Activated T-helper 17 cell treated with anti-CD3 and anti-CD28 coated beads, Interleukin-2, amount 50 U/mL, for 72 hours (primary cell): ENCODE data around the gene CNN3. TPM values are rescaled to one million over a fixed set of nuclear protein-coding genes. Genes with fewer than 3 reads are reported as not detected.

Source experiments
- ATAC-seq: fragments of 150-1000 bp; cut with Tn5 transposase; replicated peaks from 2 replicates; pipeline ENCODE4 v1.10.0; 2021; ENCODE audit warnings: mild to moderate bottlenecking, moderate library complexity
- H3K27ac Mint-ChIP-seq: one replicate; pipeline ENCODE4 v1.8.0; 2022; ENCODE audit warnings: mixed read lengths
- H3K27me3 Mint-ChIP-seq: one replicate; pipeline ENCODE4 v1.8.0; 2022; ENCODE audit warnings: mixed read lengths
- H3K36me3 Mint-ChIP-seq: one replicate; pipeline ENCODE4 v1.8.0; 2022; ENCODE audit warnings: low read depth, mild to moderate bottlenecking, mixed read lengths
- H3K4me1 Mint-ChIP-seq: one replicate; pipeline ENCODE4 v1.8.0; 2022; ENCODE audit warnings: mixed read lengths
- H3K4me3 Mint-ChIP-seq: one replicate; pipeline ENCODE4 v1.8.0; 2022; ENCODE audit warnings: mild to moderate bottlenecking, mixed read lengths
- H3K9me3 Mint-ChIP-seq: one replicate; pipeline ENCODE4 v1.8.0; 2022; ENCODE audit warnings: mixed read lengths
- total RNA-seq, 2 donors: library from RNA; stranded (reverse); gene quantifications; one replicate each; pipeline ENCODE4 v1.2.3, GENCODE V29; 2022

Gene CNN3
- total RNA-seq, 2 donors from 2014 or later, result 0.24 to 0.93 TPM

GRCh38 chr1:94873520-94874351 is 53.2 kb downstream of the CNN3 start:
- peaks cover 9% of the 10 kb centered on the region for H3K27me3 Mint-ChIP-seq
- H3K4me1 Mint-ChIP-seq, result no peaks in the 10 kb centered on the region
- ATAC-seq, result no peak
- H3K9me3 Mint-ChIP-seq, result no peaks in the 10 kb centered on the region
- no peak overlapping the region for H3K27ac Mint-ChIP-seq
- no peaks in the 10 kb centered on the region for H3K36me3 Mint-ChIP-seq
- H3K4me3 Mint-ChIP-seq, result no peak overlapping the region

- Mint-ChIP-seq H3K4me1 (no peaks in the 10 kb centered on the region), H3K27ac (no peak overlapping the region), H3K27me3 (peaks cover 9% of the 10 kb centered on the region), H3K36me3 (no peaks in the 10 kb centered on the region), H3K9me3 (no peaks in the 10 kb centered on the region), H3K4me3 (no peak overlapping the region)
- ATAC-seq, result no peak
Measured at GRCh38 chr1:94872771-94873495, 54.0 kb downstream of the CNN3 start.

GRCh38 chr1:94871031-94871430 is 55.9 kb downstream of the CNN3 start:
- H3K4me3 Mint-ChIP-seq, result no peak overlapping the region
- peaks cover 5% of the 10 kb centered on the region for H3K27me3 Mint-ChIP-seq
- no peaks in the 10 kb centered on the region for H3K36me3 Mint-ChIP-seq
- no peaks in the 10 kb centered on the region for H3K9me3 Mint-ChIP-seq
- no peaks in the 10 kb centered on the region for H3K4me1 Mint-ChIP-seq
- H3K27ac Mint-ChIP-seq, result no peak overlapping the region
- no peak for ATAC-seq

GRCh38 chr1:94866164-94866807 is 60.6 kb downstream of the CNN3 start:
- no peaks in the 10 kb centered on the region for H3K9me3 Mint-ChIP-seq
- no peaks in the 10 kb centered on the region for H3K36me3 Mint-ChIP-seq
- no peak for ATAC-seq
- H3K27me3 Mint-ChIP-seq, result no peaks in the 10 kb centered on the region
- H3K4me1 Mint-ChIP-seq, result no peaks in the 10 kb centered on the region
- no peak overlapping the region for H3K27ac Mint-ChIP-seq
- no peak overlapping the region for H3K4me3 Mint-ChIP-seq

- no peaks in the 10 kb centered on the region for H3K4me1 Mint-ChIP-seq
- H3K9me3 Mint-ChIP-seq, result no peaks in the 10 kb centered on the region
- H3K27me3 Mint-ChIP-seq, result no peaks in the 10 kb centered on the region
- no peak overlapping the region for H3K4me3 Mint-ChIP-seq
- H3K36me3 Mint-ChIP-seq, result no peaks in the 10 kb centered on the region
- ATAC-seq, result no peak
- no peak overlapping the region for H3K27ac Mint-ChIP-seq
Measured at GRCh38 chr1:94865360-94865759, 61.5 kb downstream of the CNN3 start.

GRCh38 chr1:94864821-94865220 is 62.1 kb downstream of the CNN3 start:
- Mint-ChIP-seq H3K4me1 (no peaks in the 10 kb centered on the region), H3K4me3 (no peak overlapping the region), H3K36me3 (no peaks in the 10 kb centered on the region), H3K27me3 (peaks cover 4% of the 10 kb centered on the region), H3K9me3 (no peaks in the 10 kb centered on the region), H3K27ac (no peak overlapping the region)
- no peak for ATAC-seq

GRCh38 chr1:94863919-94864318 is 63.0 kb downstream of the CNN3 start:
- Mint-ChIP-seq H3K4me3 (no peak overlapping the region), H3K27ac (no peak overlapping the region), H3K36me3 (no peaks in the 10 kb centered on the region), H3K4me1 (no peaks in the 10 kb centered on the region), H3K27me3 (peaks cover 10% of the 10 kb centered on the region), H3K9me3 (no peaks in the 10 kb centered on the region)
- no peak for ATAC-seq

- H3K4me3 Mint-ChIP-seq, result no peak overlapping the region
- H3K27me3 Mint-ChIP-seq, result peaks cover 10% of the 10 kb centered on the region
- H3K27ac Mint-ChIP-seq, result no peak overlapping the region
- H3K4me1 Mint-ChIP-seq, result no peaks in the 10 kb centered on the region
- H3K36me3 Mint-ChIP-seq, result no peaks in the 10 kb centered on the region
- H3K9me3 Mint-ChIP-seq, result no peaks in the 10 kb centered on the region
- ATAC-seq, result peak; percentile 29
Measured at GRCh38 chr1:94863297-94863911, 63.5 kb downstream of the CNN3 start.

- no peaks in the 10 kb centered on the region for H3K4me1 Mint-ChIP-seq
- no peak overlapping the region for H3K27ac Mint-ChIP-seq
- H3K27me3 Mint-ChIP-seq, result peaks cover 10% of the 10 kb centered on the region
- ATAC-seq, result no peak
- no peaks in the 10 kb centered on the region for H3K9me3 Mint-ChIP-seq
- H3K4me3 Mint-ChIP-seq, result no peak overlapping the region
- H3K36me3 Mint-ChIP-seq, result no peaks in the 10 kb centered on the region
Measured at GRCh38 chr1:94862718-94863117, 64.2 kb downstream of the CNN3 start.

GRCh38 chr1:94859174-94859573 is 67.7 kb downstream of the CNN3 start:
- H3K27me3 Mint-ChIP-seq, result peaks cover 10% of the 10 kb centered on the region
- no peaks in the 10 kb centered on the region for H3K4me1 Mint-ChIP-seq
- no peak overlapping the region for H3K4me3 Mint-ChIP-seq
- H3K36me3 Mint-ChIP-seq, result no peaks in the 10 kb centered on the region
- H3K27ac Mint-ChIP-seq, result no peak overlapping the region
- no peaks in the 10 kb centered on the region for H3K9me3 Mint-ChIP-seq
- no peak for ATAC-seq

- Mint-ChIP-seq H3K36me3 (no peaks in the 10 kb centered on the region), H3K27me3 (peaks cover 10% of the 10 kb centered on the region), H3K9me3 (no peaks in the 10 kb centered on the region), H3K27ac (no peak overlapping the region), H3K4me1 (no peaks in the 10 kb centered on the region), H3K4me3 (no peak overlapping the region)
- no peak for ATAC-seq
Measured at GRCh38 chr1:94858276-94858675, 68.6 kb downstream of the CNN3 start.

GRCh38 chr1:94856868-94857267 is 70.0 kb downstream of the CNN3 start:
- H3K4me1 Mint-ChIP-seq, result no peaks in the 10 kb centered on the region
- no peak overlapping the region for H3K27ac Mint-ChIP-seq
- H3K4me3 Mint-ChIP-seq, result no peak overlapping the region
- peaks cover 10% of the 10 kb centered on the region for H3K27me3 Mint-ChIP-seq
- H3K9me3 Mint-ChIP-seq, result no peaks in the 10 kb centered on the region
- no peaks in the 10 kb centered on the region for H3K36me3 Mint-ChIP-seq
- ATAC-seq, result no peak

GRCh38 chr1:94856004-94856403 is 70.9 kb downstream of the CNN3 start:
- H3K4me1 Mint-ChIP-seq, result no peaks in the 10 kb centered on the region
- no peaks in the 10 kb centered on the region for H3K36me3 Mint-ChIP-seq
- H3K27me3 Mint-ChIP-seq, result peaks cover 10% of the 10 kb centered on the region
- no peaks in the 10 kb centered on the region for H3K9me3 Mint-ChIP-seq
- H3K4me3 Mint-ChIP-seq, result no peak overlapping the region
- no peak overlapping the region for H3K27ac Mint-ChIP-seq
- no peak for ATAC-seq

- no peak overlapping the region for H3K4me3 Mint-ChIP-seq
- H3K27ac Mint-ChIP-seq, result no peak overlapping the region
- H3K9me3 Mint-ChIP-seq, result no peaks in the 10 kb centered on the region
- ATAC-seq, result no peak
- no peaks in the 10 kb centered on the region for H3K4me1 Mint-ChIP-seq
- peaks cover 10% of the 10 kb centered on the region for H3K27me3 Mint-ChIP-seq
- H3K36me3 Mint-ChIP-seq, result no peaks in the 10 kb centered on the region
Measured at GRCh38 chr1:94855307-94855700, 71.6 kb downstream of the CNN3 start.
